Measurements from ENCODE around the gene EXTL1. TPM values are rescaled to one million over a fixed set of nuclear protein-coding genes. Genes with fewer than 3 reads are reported as not detected.

EXTL1 gene
- total RNA-seq, 1 donor from 2014 or later, result 0.49 TPM

DNA sequence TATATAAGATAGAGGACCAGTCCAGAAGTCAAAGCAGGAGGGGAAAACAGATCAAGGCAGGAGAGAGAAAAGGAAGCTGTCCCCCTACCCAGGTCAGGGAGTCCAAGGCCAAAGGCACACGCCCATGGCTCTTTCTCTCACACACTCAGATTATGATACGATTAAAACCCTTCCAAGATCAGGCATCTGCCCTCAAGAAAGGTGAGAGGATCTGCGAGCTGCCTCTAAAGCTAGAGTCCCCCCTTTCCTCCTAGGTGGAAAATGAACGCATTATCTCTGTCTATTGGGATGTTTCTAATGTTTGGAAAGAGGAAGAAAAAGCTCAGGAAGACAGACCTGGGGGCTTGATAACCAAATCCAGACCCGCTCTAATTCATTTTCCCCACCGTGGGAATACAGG lies 31.3 kb upstream of the EXTL1 start:
- Histone ChIP-seq H3K27me3 (no peaks in the 10 kb centered on the region), H3K36me3 (peaks cover 25% of the 10 kb centered on the region), H3K4me3 (peak overlapping the region; percentile 25), H3K27ac (peak overlapping the region; percentile 30), H3K9me3 (no peaks in the 10 kb centered on the region), H3K4me1 (peaks cover 13% of the 10 kb centered on the region)
- DNase-seq, result no peak
- intact Hi-C loops (cut with DNase I), result no loop called here
- no peak for ATAC-seq
- TF ChIP-seq, protein P1, sequence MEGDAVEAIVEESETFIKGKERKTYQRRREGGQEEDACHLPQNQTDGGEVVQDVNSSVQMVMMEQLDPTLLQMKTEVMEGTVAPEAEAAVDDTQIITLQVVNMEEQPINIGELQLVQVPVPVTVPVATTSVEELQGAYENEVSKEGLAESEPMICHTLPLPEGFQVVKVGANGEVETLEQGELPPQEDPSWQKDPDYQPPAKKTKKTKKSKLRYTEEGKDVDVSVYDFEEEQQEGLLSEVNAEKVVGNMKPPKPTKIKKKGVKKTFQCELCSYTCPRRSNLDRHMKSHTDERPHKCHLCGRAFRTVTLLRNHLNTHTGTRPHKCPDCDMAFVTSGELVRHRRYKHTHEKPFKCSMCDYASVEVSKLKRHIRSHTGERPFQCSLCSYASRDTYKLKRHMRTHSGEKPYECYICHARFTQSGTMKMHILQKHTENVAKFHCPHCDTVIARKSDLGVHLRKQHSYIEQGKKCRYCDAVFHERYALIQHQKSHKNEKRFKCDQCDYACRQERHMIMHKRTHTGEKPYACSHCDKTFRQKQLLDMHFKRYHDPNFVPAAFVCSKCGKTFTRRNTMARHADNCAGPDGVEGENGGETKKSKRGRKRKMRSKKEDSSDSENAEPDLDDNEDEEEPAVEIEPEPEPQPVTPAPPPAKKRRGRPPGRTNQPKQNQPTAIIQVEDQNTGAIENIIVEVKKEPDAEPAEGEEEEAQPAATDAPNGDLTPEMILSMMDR (IDR thresholded peaks at IDR 0.05), result no peak

DNA sequence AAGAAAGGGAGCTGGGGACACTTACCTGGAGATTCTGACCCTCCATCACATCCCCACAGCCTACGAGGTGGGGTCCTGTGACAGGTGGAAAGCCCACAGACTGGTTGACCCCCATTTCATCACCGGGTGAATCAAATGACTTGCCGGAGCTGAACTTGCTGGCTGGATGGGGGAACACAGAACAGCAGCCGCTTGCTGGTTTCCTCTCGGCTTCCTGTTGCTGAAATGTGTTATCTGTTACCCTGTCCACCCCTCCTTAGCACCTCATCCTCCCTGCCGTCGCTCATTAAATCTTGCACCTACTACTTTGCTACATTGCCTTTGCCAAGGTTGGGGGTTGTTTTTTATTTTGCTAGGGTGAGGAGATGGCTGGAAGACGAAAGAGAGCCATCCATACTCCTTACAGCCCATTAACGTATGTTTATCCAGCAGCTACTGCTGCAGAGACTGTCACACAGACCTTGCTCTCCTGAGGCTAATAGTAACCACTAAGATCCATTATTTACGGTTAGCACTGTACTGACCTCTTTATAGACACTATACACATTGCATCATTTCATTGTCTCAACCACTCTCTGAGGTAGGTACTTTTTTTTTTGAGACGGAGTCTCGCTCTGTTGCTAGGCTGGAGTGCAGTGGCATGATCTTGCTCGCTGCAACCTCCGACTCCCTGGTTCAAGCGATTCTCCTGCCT lies 30.7 kb upstream of the EXTL1 start:
- peak; percentile 65 for ATAC-seq
- Histone ChIP-seq H3K36me3 (peaks cover 20% of the 10 kb centered on the region), H3K27me3 (no peaks in the 10 kb centered on the region), H3K4me3 (peak overlapping the region; percentile 25), H3K4me1 (peaks cover 13% of the 10 kb centered on the region), H3K27ac (peak overlapping the region; percentile 30), H3K9me3 (no peaks in the 10 kb centered on the region)
- no peak for DNase-seq
- intact Hi-C loops (cut with DNase I), result no loop called here
- TF ChIP-seq, protein P1 (IDR thresholded peaks at IDR 0.05), result no peak

DNA sequence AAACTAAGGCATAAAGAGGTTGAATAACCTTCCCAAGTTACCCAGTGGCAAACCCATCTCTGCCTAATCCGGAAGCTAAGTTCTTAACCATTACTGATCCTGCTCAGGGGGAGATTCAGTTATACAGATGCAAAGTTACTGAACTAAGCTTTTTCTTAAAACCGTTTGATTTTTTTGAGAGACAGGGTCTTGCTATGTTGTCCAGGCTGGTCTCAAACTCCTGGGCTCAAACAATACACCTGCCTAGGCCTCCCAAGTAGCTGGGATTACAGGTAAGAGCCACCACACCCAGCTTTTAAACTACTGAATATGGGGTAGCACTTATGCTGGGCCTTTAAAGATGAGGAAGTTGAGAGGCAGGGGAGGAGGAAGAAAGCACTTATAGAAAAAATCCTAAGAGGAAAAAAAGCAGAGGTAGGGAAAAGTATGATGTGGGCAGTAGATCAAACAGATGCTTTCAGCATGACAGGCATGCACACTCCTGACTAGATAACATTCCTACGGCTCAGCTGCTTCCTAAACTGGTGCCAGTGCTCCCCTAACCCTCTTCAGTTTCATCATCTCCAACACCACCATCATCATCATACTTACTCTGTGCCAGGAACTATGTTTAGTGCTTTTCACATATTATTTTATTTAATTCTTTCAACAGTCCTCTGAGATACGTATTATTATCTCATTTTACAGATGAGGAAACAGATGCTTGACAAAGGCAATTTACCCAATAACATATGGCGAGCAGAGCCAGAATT lies 29.5 kb upstream of the EXTL1 start:
- peaks cover 23% of the 10 kb centered on the region for H3K4me1 ChIP-seq
- H3K27me3 ChIP-seq, result no peaks in the 10 kb centered on the region
- H3K27ac ChIP-seq, result peak overlapping the region; percentile 11
- ATAC-seq (no peak), DNase-seq (no peak)
- H3K36me3 ChIP-seq, result peaks cover 15% of the 10 kb centered on the region
- no peak overlapping the region for H3K4me3 ChIP-seq
- intact Hi-C loops (cut with DNase I), result no loop called here
- H3K9me3 ChIP-seq, result no peaks in the 10 kb centered on the region
- TF ChIP-seq, protein P1 (IDR thresholded peaks at IDR 0.05), result no peak

- H3K4me1 ChIP-seq, result peaks cover 25% of the 10 kb centered on the region
- DNase-seq, result no peak
- no peak overlapping the region for H3K4me3 ChIP-seq
- H3K27ac ChIP-seq, result no peak overlapping the region
- no peaks in the 10 kb centered on the region for H3K9me3 ChIP-seq
- no peak for ATAC-seq
- TF ChIP-seq, protein P1 (IDR thresholded peaks at IDR 0.05), result no peak
- H3K36me3 ChIP-seq, result peaks cover 10% of the 10 kb centered on the region
- intact Hi-C loops (cut with DNase I), result no loop called here
- no peaks in the 10 kb centered on the region for H3K27me3 ChIP-seq
Observed at GRCh38 chr1:25992689-25993171, 28.8 kb upstream of the EXTL1 start.

- DNase-seq (no peak), ATAC-seq (no peak)
- H3K36me3 ChIP-seq, result peaks cover 7% of the 10 kb centered on the region
- no peak overlapping the region for H3K27ac ChIP-seq
- H3K9me3 ChIP-seq, result no peaks in the 10 kb centered on the region
- intact Hi-C loops (cut with DNase I), result no loop called here
- peaks cover 26% of the 10 kb centered on the region for H3K4me1 ChIP-seq
- no peaks in the 10 kb centered on the region for H3K27me3 ChIP-seq
- no peak overlapping the region for H3K4me3 ChIP-seq
- TF ChIP-seq, protein P1 (IDR thresholded peaks at IDR 0.05), result no peak
Observed at GRCh38 chr1:25993197-25993951, 28.2 kb upstream of the EXTL1 start.

All from upper lobe of right lung (tissue), 1 donor.